GM12873 (cell line): ENCODE data around the gene ABCF2.

Experiments
- CTCF ChIP-seq: IDR thresholded peaks from 2 replicates; pipeline ENCODE4 v1.5.1; 2012; ENCODE audit warnings: low read depth, mild to moderate bottlenecking, moderate library complexity, low read length, control low read depth; ENCODE audit not compliant: insufficient read depth; ENCODE audit errors: missing control alignments

Gene ABCF2

GRCh38 chr7:151252561-151252835 lies 25.5 kb upstream of the ABCF2 start:
- no peak for TF ChIP-seq CTCF

GRCh38 chr7:151251689-151252560 lies 24.9 kb upstream of the ABCF2 start:
- no peak for TF ChIP-seq CTCF

- no peak for TF ChIP-seq CTCF
These were observed 24.3 kb upstream of the ABCF2 start for GRCh38 chr7:151251328-151251688.

- no peak for TF ChIP-seq CTCF
These were observed 23.5 kb upstream of the ABCF2 start for GRCh38 chr7:151250181-151251132.

GRCh38 chr7:151249732-151250072 lies 22.7 kb upstream of the ABCF2 start:
- TF ChIP-seq CTCF, result no peak

- TF ChIP-seq CTCF, result no peak
These were observed 22.2 kb upstream of the ABCF2 start for GRCh38 chr7:151249034-151249731.
